Mesothelial cell of epicardium (in vitro differentiated cells): ENCODE results near the gene SLC6A3. TPM values are rescaled to one million over a fixed set of nuclear protein-coding genes. Genes with fewer than 3 reads are reported as not detected.

ENCODE experiments used
- DNase-seq, 2 experiments: peaks; one replicate each; pipeline ENCODE4 v3.0.0; 2021; ENCODE audit warnings: low spot score in 2 of 2; ENCODE audit not compliant: unreplicated experiment in 2 of 2
- H3K27ac Mint-ChIP-seq: 2 replicates; pipeline ENCODE4 v1.8.0; 2021; ENCODE audit warnings: mixed read lengths
- H3K27me3 Mint-ChIP-seq: 2 replicates; pipeline ENCODE4 v1.8.0; 2021; ENCODE audit warnings: low read depth, mixed read lengths
- H3K36me3 Mint-ChIP-seq: 2 replicates; pipeline ENCODE4 v1.8.0; 2021; ENCODE audit warnings: mixed read lengths
- H3K4me1 Mint-ChIP-seq: 2 replicates; pipeline ENCODE4 v1.8.0; 2021; ENCODE audit warnings: mixed read lengths
- H3K4me3 Mint-ChIP-seq: 2 replicates; pipeline ENCODE4 v1.8.0; 2021; ENCODE audit warnings: mild to moderate bottlenecking, moderate library complexity, mixed read lengths
- H3K9me3 Mint-ChIP-seq: 2 replicates; pipeline ENCODE4 v1.8.0; 2021; ENCODE audit warnings: mixed read lengths
- total RNA-seq: library from RNA; stranded (reverse); gene quantifications from 3 replicates; pipeline ENCODE4 v1.2.1, GENCODE V29; 2021
- TF ChIP-seq, protein P1 (sequence below): fragments of 200-600 bp; sonication (generic); IDR thresholded peaks from one replicate; pipeline ENCODE4 v1.5.0; 2021; ENCODE audit warnings: antibody characterized with exemption; ENCODE audit not compliant: unreplicated experiment

Gene SLC6A3
- total RNA-seq, 1 donor from 2014 or later, result 0.04 TPM

DNA sequence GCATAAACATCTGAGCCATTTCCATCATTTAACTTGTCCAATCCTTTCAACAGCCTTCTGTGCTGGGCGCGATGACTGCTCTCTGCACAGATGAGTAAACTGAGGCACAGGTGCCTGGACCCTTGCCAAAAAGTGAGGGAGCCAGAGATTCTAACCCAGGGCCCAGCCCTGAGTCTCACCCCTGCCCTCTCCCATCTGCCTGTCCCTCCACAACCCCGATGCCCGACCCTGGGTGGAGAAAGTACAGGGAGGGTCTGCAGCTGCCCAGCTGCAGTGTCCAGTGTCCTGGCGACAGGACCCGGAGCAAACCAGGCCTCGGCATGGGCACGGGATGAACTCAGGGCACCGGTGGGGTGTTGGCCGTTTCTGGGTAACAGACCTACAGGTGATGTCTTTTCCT, 60.7 kb downstream of the SLC6A3 start:
- no peak overlapping the region for H3K27ac Mint-ChIP-seq
- H3K4me3 Mint-ChIP-seq, result no peak overlapping the region
- peaks cover 17% of the 10 kb centered on the region for H3K4me1 Mint-ChIP-seq
- no peaks in the 10 kb centered on the region for H3K36me3 Mint-ChIP-seq
- peaks cover 87% of the 10 kb centered on the region for H3K27me3 Mint-ChIP-seq
- TF ChIP-seq, protein P1, sequence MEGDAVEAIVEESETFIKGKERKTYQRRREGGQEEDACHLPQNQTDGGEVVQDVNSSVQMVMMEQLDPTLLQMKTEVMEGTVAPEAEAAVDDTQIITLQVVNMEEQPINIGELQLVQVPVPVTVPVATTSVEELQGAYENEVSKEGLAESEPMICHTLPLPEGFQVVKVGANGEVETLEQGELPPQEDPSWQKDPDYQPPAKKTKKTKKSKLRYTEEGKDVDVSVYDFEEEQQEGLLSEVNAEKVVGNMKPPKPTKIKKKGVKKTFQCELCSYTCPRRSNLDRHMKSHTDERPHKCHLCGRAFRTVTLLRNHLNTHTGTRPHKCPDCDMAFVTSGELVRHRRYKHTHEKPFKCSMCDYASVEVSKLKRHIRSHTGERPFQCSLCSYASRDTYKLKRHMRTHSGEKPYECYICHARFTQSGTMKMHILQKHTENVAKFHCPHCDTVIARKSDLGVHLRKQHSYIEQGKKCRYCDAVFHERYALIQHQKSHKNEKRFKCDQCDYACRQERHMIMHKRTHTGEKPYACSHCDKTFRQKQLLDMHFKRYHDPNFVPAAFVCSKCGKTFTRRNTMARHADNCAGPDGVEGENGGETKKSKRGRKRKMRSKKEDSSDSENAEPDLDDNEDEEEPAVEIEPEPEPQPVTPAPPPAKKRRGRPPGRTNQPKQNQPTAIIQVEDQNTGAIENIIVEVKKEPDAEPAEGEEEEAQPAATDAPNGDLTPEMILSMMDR, result no peak
- no peak for DNase-seq
- no peaks in the 10 kb centered on the region for H3K9me3 Mint-ChIP-seq

DNA sequence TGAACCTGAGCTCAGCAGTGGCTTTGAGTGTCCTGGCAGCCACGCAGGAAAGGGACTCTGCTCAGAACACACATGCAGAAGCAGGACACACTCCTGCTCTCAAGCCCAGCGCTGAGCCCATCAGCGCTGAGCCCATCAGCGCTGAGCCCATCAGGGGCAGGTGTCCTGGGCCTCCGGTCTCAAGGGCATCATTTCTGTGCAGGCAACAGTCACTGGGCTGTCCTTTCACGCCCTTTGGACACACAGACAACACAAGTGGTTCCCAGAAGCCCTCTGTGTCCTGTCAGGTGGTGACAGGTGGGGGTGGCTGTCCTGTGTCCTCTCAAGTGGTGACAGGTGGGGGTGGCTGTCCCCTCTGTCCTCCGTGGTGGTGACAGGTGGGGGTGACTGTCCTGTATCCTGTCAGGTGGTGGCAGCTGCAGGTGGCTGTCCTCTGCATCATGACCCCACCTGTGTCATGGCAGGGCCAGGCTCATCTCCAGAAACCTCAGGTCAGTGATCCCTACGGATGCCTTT, 61.3 kb downstream of the SLC6A3 start:
- no peaks in the 10 kb centered on the region for H3K9me3 Mint-ChIP-seq
- no peaks in the 10 kb centered on the region for H3K36me3 Mint-ChIP-seq
- DNase-seq, result no peak
- H3K4me1 Mint-ChIP-seq, result peaks cover 17% of the 10 kb centered on the region
- TF ChIP-seq, protein P1, result no peak
- H3K27ac Mint-ChIP-seq, result no peak overlapping the region
- no peak overlapping the region for H3K4me3 Mint-ChIP-seq
- peaks cover 87% of the 10 kb centered on the region for H3K27me3 Mint-ChIP-seq

DNA sequence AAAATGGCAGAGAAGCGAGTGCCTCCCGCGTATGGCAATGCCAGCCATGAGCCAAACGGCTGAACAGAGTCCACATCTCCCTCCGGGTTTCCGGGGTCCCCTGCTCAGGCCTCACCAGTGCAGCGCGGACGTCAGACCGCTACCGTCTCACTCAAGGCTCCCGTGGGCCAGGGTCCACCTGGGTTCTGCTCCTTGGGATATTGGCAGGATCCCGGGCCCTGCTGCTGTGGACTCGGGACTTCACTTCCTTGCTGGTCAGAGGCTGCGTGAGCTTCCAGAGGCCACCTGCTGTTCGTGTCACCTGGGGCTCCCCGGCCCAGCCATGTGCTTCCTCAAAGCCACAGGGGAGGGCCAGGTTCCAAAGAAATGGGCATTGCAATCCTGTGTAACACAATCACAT, 61.9 kb downstream of the SLC6A3 start:
- Mint-ChIP-seq H3K9me3 (no peaks in the 10 kb centered on the region), H3K4me3 (no peak overlapping the region), H3K36me3 (no peaks in the 10 kb centered on the region), H3K4me1 (peaks cover 17% of the 10 kb centered on the region), H3K27ac (no peak overlapping the region), H3K27me3 (peaks cover 87% of the 10 kb centered on the region)
- DNase-seq, result no peak
- TF ChIP-seq, protein P1, result no peak

DNA sequence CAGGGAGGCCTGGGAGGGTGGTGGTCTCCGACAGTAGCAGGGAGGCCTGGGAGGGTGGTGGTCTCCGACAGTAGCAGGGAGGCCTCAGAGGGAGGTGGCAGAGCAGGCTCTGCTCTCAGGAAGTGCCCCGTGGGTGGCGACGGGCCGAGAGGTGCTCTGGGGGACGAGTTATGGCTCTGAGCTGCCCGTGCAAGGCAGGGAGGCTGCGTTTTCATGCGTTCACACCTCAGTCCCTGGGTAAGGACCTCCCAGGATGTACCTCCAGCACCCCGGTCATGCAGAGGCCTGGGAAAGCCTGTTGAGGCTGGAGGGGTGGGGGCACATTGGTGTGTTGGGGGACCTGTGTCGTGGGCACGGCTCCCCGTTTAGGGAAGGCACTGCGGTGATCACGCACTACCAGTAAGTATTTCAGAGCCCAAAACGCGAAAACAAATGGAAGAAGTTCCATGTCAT, 63.0 kb downstream of the SLC6A3 start:
- H3K27me3 Mint-ChIP-seq, result peaks cover 85% of the 10 kb centered on the region
- no peaks in the 10 kb centered on the region for H3K36me3 Mint-ChIP-seq
- TF ChIP-seq, protein P1, result no peak
- H3K4me3 Mint-ChIP-seq, result no peak overlapping the region
- DNase-seq, result no peak
- no peak overlapping the region for H3K27ac Mint-ChIP-seq
- peaks cover 17% of the 10 kb centered on the region for H3K4me1 Mint-ChIP-seq
- no peaks in the 10 kb centered on the region for H3K9me3 Mint-ChIP-seq

DNA sequence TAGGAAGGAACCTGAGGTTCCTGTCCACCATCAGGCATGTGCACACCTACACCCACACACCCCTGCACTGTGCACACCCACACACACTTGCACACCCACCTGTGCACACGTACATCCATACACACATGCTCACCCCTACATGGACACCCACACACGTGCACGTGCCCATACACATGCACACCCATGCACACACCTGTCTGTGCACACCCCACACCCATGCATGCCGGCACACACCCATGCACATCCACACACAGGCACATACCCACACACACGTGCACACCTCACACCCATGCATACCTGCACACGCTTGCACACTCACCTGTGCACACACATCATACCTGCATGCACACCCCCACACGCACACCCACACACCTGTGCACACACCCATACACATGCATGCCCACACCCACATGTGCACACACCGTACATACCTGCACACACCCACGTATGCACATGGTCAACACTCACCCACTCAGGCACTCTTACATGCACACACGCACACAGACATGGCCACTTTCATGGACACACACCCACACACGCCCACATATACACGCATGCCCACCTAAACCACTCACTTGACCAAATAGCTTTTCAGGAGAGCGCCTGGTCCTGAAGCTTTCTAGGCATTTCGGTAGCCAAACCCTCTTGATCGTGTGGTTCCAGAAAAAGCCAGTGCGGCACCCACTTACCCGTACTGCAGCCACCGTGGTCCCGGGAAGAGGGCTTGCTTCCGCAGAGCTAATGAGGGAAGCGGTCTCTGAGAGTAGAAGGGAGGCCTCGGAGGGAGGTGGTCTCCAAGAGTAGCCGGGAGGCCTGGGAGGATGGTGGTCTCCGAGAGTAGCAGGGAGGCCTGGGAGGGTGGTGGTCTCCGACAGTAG, 63.6 kb downstream of the SLC6A3 start:
- H3K9me3 Mint-ChIP-seq, result no peaks in the 10 kb centered on the region
- no peak overlapping the region for H3K27ac Mint-ChIP-seq
- DNase-seq, result no peak
- H3K4me1 Mint-ChIP-seq, result peaks cover 11% of the 10 kb centered on the region
- H3K36me3 Mint-ChIP-seq, result no peaks in the 10 kb centered on the region
- H3K4me3 Mint-ChIP-seq, result no peak overlapping the region
- H3K27me3 Mint-ChIP-seq, result peaks cover 83% of the 10 kb centered on the region
- TF ChIP-seq, protein P1, result no peak
